ENCODE data around the gene PRKAR1B.

DNA sequence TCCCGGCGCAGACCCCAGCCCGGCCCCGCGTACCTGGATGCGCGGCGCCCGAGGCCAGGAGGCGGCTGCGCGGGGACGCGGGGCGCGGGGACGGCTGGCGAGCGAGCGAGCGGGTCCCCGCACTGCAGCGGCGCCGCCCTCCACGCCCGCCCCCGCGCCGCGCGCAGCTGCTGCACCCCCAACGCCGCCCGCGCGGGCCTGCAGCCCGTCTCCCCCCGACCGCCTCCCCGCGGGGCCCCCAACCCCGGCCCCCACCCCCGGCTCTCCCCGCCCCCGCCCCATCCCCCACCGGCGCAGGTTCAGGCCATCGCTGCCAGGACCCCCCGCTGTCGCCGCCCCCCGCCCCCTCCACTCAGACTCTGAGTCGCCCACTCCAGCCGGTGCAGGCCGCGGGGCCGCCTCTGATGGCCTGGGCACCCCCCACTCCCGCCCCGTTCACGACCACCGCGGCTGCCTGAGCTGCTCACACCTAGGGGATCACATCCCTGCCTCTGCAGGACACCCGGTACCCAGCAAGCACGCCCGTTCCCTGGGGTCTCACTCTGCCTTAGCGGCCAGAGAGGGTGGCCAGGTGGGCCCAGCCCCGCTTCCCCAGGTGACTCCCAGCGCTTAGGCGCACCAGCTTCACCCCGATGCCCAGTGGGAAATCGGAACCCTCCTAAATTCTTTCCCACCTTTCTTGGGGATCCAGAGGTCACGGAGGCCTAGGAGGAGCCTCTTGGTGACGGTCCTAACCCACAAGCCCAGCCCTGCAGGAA lies 14.5 kb downstream of the PRKAR1B start:
- TF ChIP-seq CTCF (IDR thresholded peaks at IDR 0.05) (no peak), POLR2A (IDR thresholded peaks at IDR 0.05) (no peak)

Data from thyroid gland (tissue), 4 donors.